ENCODE measurements around the gene TMEM132C.

Gene TMEM132C

DNA sequence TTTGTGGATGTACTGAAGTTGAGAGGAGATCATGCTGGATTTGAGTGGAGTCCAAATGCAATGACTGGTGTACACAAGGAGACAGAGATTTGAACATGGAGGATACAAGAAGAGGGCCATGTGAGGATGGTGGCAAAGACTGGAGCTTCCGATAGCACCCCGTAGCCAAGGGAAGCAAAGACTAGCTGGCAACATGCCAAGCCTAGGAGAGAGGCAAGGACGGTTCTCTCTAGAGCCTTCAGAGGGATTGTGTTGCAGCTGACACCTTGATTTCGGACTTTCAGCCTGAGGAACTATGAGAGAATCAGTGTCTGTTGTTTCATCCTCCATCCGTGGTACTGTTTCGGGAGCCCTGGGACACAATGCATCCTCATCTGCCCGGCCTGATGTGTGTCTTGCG, 354.3 kb downstream of the TMEM132C start:
- no peak overlapping the region for H3K4me3 ChIP-seq (replicated peaks in 1 of 2; ENCODE audit: low read depth in 2 of 2, low read length in 2 of 2)
- TF ChIP-seq, protein P1, sequence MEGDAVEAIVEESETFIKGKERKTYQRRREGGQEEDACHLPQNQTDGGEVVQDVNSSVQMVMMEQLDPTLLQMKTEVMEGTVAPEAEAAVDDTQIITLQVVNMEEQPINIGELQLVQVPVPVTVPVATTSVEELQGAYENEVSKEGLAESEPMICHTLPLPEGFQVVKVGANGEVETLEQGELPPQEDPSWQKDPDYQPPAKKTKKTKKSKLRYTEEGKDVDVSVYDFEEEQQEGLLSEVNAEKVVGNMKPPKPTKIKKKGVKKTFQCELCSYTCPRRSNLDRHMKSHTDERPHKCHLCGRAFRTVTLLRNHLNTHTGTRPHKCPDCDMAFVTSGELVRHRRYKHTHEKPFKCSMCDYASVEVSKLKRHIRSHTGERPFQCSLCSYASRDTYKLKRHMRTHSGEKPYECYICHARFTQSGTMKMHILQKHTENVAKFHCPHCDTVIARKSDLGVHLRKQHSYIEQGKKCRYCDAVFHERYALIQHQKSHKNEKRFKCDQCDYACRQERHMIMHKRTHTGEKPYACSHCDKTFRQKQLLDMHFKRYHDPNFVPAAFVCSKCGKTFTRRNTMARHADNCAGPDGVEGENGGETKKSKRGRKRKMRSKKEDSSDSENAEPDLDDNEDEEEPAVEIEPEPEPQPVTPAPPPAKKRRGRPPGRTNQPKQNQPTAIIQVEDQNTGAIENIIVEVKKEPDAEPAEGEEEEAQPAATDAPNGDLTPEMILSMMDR (IDR thresholded peaks at IDR 0.05; ENCODE audit: low read depth, low read length): no peak
- DNase-seq (ENCODE audit: low read depth in 2 of 2): no peak

- H3K4me3 ChIP-seq (replicated peaks in 1 of 2; ENCODE audit: low read depth in 2 of 2, low read length in 2 of 2): no peak overlapping the region
- DNase-seq (ENCODE audit: low read depth in 2 of 2): no peak
- TF ChIP-seq, protein P1 (IDR thresholded peaks at IDR 0.05; ENCODE audit: low read depth, low read length): no peak
Observed at GRCh38 chr12:128623748-128624147, 356.8 kb downstream of the TMEM132C start.

DNA sequence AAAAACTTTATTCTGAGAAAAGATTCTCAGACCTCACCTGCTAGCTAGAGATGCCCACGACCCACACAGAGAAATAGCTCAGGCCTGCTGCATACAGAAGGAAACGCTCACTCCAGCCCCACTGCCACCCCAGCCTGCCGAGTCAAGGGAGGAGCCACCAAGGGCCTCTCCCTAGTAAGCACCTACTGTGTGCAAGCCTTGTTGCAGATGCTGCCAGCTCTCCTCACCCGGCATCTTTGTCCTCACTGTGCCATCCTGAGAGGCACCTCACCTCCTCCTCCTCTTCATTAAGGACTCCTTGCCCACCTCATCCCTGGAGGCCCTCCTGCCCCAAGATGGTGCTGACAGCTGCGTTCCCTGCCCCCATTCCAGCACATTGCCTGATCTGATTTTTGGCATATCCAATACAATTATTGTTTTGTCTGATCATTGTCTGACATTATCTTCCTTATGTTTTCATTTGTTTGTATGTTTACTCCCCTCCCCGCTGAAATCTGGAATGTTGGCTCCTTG, 359.9 kb downstream of the TMEM132C start:
- TF ChIP-seq, protein P1 (IDR thresholded peaks at IDR 0.05; ENCODE audit: low read depth, low read length): no peak
- no peak for DNase-seq (ENCODE audit: low read depth in 2 of 2)
- H3K4me3 ChIP-seq (replicated peaks in 1 of 2; ENCODE audit: low read depth in 2 of 2, low read length in 2 of 2): no peak overlapping the region

DNA sequence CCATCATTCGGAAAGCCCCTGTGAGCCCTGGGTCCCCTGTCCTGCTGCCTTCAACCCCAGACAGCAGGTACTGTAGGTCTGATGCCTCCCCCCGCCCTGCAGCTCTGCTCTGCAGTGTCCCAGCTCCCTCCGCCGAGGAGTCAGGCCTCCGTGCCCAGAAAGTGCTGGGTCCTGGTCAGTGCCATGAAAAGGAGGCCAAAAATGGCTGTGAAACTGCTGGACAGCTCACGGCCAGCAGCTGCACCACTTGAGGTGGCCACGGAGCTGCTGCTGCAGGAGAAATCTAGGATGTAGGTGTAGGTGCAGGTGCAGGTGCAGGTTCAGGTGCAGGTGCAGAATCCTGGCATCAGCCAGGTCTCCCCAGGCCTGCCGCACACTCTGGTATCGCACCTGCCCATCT, 360.7 kb downstream of the TMEM132C start:
- no peak overlapping the region for H3K4me3 ChIP-seq (replicated peaks in 1 of 2; ENCODE audit: low read depth in 2 of 2, low read length in 2 of 2)
- TF ChIP-seq, protein P1 (IDR thresholded peaks at IDR 0.05; ENCODE audit: low read depth, low read length): no peak
- no peak for DNase-seq (ENCODE audit: low read depth in 2 of 2)

DNA sequence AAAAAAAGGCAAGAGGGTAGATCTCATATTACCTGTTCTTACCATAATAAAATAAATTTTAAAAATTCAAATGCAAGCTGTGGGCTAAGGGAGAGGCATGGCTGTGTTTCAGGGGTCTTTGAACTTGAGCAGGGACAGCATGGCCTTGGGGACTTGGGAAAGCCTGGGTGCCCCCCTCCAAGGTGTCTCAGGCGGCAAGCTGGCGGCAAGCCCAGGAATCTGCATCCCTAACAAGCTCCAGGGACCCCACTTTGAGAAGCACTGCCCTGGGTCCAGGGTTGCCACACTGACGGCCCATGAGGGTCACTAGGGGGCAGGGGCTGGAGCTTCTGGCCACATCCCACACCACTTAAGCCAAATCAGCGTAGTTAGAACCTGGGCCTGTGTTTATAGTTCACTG, 363.0 kb downstream of the TMEM132C start:
- no peak overlapping the region for H3K4me3 ChIP-seq (replicated peaks in 1 of 2; ENCODE audit: low read depth in 2 of 2, low read length in 2 of 2)
- DNase-seq (ENCODE audit: low read depth in 2 of 2): no peak
- TF ChIP-seq, protein P1 (IDR thresholded peaks at IDR 0.05; ENCODE audit: low read depth, low read length): no peak

DNA sequence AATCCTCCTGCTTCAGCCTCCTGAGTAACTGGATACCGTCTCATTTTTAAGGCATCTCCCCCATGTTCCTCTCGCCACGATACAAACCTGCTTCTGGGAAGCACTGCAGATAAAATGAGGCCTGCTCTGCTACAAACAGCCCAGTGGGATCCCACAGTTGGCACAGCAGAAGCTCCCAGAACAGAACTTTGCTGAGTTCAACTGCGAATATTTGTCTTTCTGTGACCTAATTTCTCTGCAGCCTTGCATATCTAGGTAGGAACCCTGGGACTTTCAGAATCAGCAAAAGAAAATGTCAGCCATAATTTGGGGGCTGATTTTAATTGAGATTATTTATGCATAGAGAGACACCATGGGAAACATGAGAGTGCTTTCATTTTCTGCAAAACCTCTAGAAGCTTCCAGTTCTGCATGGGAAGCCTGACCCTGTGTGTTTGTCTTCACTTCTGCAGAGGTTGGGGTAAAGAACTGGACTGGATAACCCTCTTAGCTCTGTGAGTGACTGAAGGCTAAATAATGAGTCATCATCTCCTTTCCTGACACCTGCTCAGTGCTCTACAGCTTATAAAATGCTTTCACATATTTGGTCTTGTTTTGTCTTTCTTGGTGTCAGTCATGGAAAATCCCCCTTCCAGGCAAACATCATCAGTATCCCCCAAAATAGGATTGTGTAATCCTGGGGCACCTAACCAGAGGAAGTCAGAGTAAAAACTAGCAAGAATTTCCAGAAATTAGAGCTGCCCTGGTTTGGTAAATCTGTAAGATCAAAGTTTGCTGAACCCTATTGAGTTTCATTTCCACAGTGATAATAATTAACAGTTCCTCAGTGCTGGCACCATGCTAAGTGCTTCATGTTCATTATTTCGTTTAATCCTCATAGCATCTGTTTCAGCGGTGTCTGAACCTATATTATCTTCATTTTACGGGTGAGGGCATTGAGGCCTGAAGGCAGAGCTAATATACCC, 371.0 kb downstream of the TMEM132C start:
- DNase-seq (ENCODE audit: low read depth in 2 of 2): no peak

More for the DNA sequence above, 371.0 kb downstream of the TMEM132C start:
- H3K4me3 ChIP-seq (replicated peaks in 1 of 2; ENCODE audit: low read depth in 2 of 2, low read length in 2 of 2): no peak overlapping the region
- TF ChIP-seq, protein P1 (IDR thresholded peaks at IDR 0.05; ENCODE audit: low read depth, low read length): no peak

Measured in cardiac fibroblast (primary cell).